Cardiac muscle cell (in vitro differentiated cells and primary cell): ENCODE data around the gene GRM5. TPM values are rescaled to one million over a fixed set of nuclear protein-coding genes. Genes with fewer than 3 reads are reported as not detected.

Experiments
- DNase-seq, 2 donors: peaks; one replicate each; pipeline versions ENCODE4 v3.0.0 to v3.0.0-alpha.2; 2010 to 2017; ENCODE audit warnings: low read depth in 1 of 2, low spot score in 1 of 2
- H3K27ac ChIP-seq: fragments of 200-600 bp; sonication (generic); 2 replicates; pipeline ENCODE4 v1.5.1; 2016
- H3K27me3 ChIP-seq: fragments of 200-600 bp; sonication (generic); 2 replicates; pipeline ENCODE4 v1.6.0; 2016; ENCODE audit warnings: control low read depth
- H3K36me3 ChIP-seq: fragments of 200-600 bp; sonication (generic); 2 replicates; pipeline ENCODE4 v1.5.1; 2016; ENCODE audit warnings: control low read depth
- H3K4me1 ChIP-seq: fragments of 200-600 bp; sonication (generic); 2 replicates; pipeline ENCODE4 v1.8.1; 2017; ENCODE audit warnings: low read depth, mild to moderate bottlenecking, mixed run types
- H3K4me3 ChIP-seq: fragments of 200-600 bp; sonication (generic); 2 replicates; pipeline ENCODE4 v1.5.1; 2016; ENCODE audit warnings: mild to moderate bottlenecking
- H3K9me3 ChIP-seq: fragments of 200-600 bp; sonication (generic); 2 replicates; pipeline ENCODE4 v1.5.1; 2017; ENCODE audit warnings: low read depth, mild to moderate bottlenecking, control low read depth
- polyA plus RNA-seq: library from polyadenylated mRNA; unstranded; fragments of >200 nt; fragmentation: Nextera tagmentation; extraction: Ambion mirVana; gene quantifications from 2 replicates; pipeline ENCODE4 v1.2.1, GENCODE V29; 2016
- total RNA-seq: library from RNA; depleted of rRNA; stranded (reverse); fragments of >200 nt; gene quantifications from 2 replicates; pipeline ENCODE4 v1.2.3, GENCODE V29; 2016
- TF ChIP-seq, protein P1 (sequence below): IDR thresholded peaks from 2 replicates; pipeline ENCODE4 v1.5.1; 2012; ENCODE audit warnings: low read depth, mild to moderate bottlenecking, low read length

The GRM5 gene
- total and polyA plus RNA-seq, 2 experiments from 2014 or later = 0.06 TPM; not detected in 1

DNA sequence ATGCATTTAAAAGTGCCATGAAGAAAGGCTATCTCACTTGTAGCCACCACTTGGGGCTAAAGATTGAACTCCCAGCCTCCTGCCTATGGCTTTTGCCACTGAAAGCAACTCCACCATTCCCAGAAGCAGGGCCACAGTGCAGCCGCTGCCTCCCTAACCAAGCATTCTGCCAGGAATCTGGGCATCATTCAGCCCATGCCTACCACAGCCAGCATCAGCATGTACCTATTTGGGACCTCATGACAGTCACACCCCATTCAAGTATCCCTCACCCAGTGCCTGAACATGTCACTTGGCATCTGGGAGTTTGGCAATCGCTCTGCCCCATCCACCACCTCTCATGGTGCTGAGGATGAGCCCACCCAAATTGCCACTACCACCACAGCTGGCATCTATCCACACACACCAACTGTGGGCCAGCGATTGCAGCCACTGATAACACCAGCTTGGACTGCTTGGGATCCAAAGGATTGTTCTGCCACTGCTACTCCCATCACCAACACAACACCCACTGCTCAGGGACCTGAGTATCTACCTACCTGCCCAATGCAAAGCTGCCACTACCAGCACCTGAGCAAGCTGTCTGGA is 234.4 kb downstream of the GRM5 start:
- H3K4me3 ChIP-seq = no peak overlapping the region
- H3K27me3 ChIP-seq = no peaks in the 10 kb centered on the region
- no peak overlapping the region for H3K27ac ChIP-seq
- no peaks in the 10 kb centered on the region for H3K36me3 ChIP-seq
- DNase-seq = no peak
- no peaks in the 10 kb centered on the region for H3K4me1 ChIP-seq
- H3K9me3 ChIP-seq = no peaks in the 10 kb centered on the region
- TF ChIP-seq, protein P1, sequence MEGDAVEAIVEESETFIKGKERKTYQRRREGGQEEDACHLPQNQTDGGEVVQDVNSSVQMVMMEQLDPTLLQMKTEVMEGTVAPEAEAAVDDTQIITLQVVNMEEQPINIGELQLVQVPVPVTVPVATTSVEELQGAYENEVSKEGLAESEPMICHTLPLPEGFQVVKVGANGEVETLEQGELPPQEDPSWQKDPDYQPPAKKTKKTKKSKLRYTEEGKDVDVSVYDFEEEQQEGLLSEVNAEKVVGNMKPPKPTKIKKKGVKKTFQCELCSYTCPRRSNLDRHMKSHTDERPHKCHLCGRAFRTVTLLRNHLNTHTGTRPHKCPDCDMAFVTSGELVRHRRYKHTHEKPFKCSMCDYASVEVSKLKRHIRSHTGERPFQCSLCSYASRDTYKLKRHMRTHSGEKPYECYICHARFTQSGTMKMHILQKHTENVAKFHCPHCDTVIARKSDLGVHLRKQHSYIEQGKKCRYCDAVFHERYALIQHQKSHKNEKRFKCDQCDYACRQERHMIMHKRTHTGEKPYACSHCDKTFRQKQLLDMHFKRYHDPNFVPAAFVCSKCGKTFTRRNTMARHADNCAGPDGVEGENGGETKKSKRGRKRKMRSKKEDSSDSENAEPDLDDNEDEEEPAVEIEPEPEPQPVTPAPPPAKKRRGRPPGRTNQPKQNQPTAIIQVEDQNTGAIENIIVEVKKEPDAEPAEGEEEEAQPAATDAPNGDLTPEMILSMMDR = no peak

DNA sequence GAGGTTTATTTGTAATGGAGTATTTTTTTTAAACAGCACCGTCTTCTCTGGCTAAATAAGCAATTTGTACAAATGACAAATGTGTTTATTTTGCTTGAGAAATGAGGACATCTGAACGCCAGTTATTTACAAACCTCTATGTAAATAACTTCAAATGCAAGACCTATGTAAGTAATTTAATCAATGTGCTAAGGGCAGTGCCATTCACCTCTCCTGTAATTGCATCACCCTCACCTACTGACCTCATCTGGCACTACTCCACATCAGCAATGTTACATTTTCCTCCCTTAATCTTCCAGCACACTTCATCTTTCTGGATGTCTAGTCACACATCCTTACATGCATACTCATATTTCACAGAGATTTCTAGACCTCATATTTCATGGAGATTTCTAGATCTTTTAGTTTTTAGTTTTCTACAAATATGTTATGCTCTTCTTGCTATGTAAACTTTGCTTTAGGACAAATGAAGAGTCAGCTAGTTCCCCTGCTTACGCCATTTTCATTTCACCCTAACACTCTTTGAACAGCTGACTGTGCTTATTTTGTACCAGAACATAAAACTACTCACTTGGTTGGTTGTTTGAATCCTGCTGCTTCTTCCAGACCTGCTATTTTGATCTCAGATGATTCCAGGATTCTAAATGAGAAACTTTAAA is 238.6 kb downstream of the GRM5 start:
- TF ChIP-seq, protein P1 = no peak
- Histone ChIP-seq H3K36me3 (no peaks in the 10 kb centered on the region), H3K27me3 (no peaks in the 10 kb centered on the region), H3K4me3 (no peak overlapping the region), H3K27ac (no peak overlapping the region), H3K4me1 (no peaks in the 10 kb centered on the region), H3K9me3 (no peaks in the 10 kb centered on the region)
- DNase-seq = no peak

DNA sequence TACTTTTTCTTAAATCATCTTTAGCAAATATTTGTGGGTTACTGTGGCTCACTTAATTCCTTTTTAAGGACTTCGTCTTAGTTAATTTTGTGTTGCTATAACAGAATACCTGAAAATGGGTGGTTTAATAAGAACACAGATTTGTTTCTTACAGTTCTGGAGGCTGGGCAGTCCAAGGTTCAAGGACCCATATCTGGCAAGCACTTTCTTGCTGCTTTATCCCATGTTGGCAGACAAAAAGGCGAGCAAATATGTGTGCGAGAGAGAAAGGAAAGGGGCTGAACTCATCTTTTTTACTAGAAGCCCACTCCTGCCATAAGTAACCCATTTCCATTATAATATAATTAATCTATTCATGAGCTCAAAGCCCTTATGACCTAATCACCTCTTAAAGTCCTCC is 246.2 kb downstream of the GRM5 start:
- no peaks in the 10 kb centered on the region for H3K4me1 ChIP-seq
- no peak for DNase-seq
- no peak overlapping the region for H3K27ac ChIP-seq
- TF ChIP-seq, protein P1 = no peak
- no peaks in the 10 kb centered on the region for H3K9me3 ChIP-seq
- no peaks in the 10 kb centered on the region for H3K36me3 ChIP-seq
- no peaks in the 10 kb centered on the region for H3K27me3 ChIP-seq
- H3K4me3 ChIP-seq = no peak overlapping the region

DNA sequence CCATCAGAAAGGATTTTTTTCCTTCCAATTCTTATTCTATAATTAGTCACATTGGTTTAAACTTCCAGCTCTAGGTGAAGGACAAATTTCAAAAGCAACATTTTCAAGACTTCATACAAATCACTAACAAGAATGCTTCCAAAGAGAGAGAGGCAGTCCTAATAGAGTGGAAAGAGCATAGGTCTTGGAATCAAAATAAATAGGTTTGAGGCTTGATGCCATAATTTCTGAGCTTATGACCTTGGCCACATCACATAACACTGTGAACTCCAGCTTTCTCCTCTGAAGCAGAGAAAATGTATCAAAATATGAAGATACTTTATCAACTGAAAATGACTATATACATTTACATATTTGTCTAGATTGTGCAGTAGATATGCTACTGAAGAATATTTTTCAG is 246.8 kb downstream of the GRM5 start:
- TF ChIP-seq, protein P1 = no peak
- no peak for DNase-seq
- H3K9me3 ChIP-seq = no peaks in the 10 kb centered on the region
- no peaks in the 10 kb centered on the region for H3K4me1 ChIP-seq
- no peak overlapping the region for H3K4me3 ChIP-seq
- no peaks in the 10 kb centered on the region for H3K27me3 ChIP-seq
- H3K27ac ChIP-seq = no peak overlapping the region
- H3K36me3 ChIP-seq = no peaks in the 10 kb centered on the region

DNA sequence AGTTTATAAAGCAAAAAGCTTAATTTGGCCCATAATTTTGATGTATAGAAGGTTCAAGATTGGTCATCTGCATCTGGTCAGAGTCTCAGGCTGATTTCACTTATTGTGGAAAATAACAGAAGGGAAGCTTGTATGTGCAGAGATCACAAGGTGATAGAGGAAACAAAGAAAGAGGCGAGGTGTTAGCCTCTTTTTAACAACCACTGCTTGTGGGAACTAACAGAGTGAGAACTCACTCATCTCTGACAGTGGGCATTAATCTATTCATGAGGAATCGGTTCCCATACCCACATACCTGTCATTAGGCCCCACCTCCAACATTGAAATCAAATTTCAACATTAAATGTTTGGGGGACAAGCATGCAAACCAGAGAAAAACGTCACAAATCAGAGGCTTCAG is 250.3 kb downstream of the GRM5 start:
- TF ChIP-seq, protein P1 = no peak

More for the DNA sequence above, 250.3 kb downstream of the GRM5 start:
- DNase-seq = no peak
- Histone ChIP-seq H3K4me3 (no peak overlapping the region), H3K27me3 (no peaks in the 10 kb centered on the region), H3K9me3 (no peaks in the 10 kb centered on the region), H3K27ac (no peak overlapping the region), H3K4me1 (no peaks in the 10 kb centered on the region), H3K36me3 (no peaks in the 10 kb centered on the region)
